IPS-18a (cell line): ENCODE data around the gene NCK2.

Experiments used
- H3K27ac ChIP-seq: one replicate; pipeline ENCODE4 v1.5.1; 2013; ENCODE audit warnings: low read length
- H3K27me3 ChIP-seq: one replicate; pipeline ENCODE4 v1.6.1; 2013; ENCODE audit warnings: mild to moderate bottlenecking, low read length; ENCODE audit not compliant: control insufficient read depth, insufficient read depth
- H3K36me3 ChIP-seq: one replicate; pipeline ENCODE4 v1.6.1; 2013; ENCODE audit warnings: low read depth, low read length; ENCODE audit not compliant: control insufficient read depth
- H3K4me1 ChIP-seq: one replicate; pipeline ENCODE4 v1.6.1; 2013; ENCODE audit warnings: low read depth, low read length; ENCODE audit not compliant: control insufficient read depth
- H3K4me3 ChIP-seq: one replicate; pipeline ENCODE4 v1.5.1; 2013; ENCODE audit warnings: low read length
- H3K9ac ChIP-seq: one replicate; pipeline ENCODE4 v1.6.1; 2013; ENCODE audit warnings: mild to moderate bottlenecking, low read length, moderate library complexity
- H3K9me3 ChIP-seq: one replicate; pipeline ENCODE4 v1.6.1; 2013; ENCODE audit warnings: low read depth, low read length; ENCODE audit not compliant: control insufficient read depth

The NCK2 gene

DNA sequence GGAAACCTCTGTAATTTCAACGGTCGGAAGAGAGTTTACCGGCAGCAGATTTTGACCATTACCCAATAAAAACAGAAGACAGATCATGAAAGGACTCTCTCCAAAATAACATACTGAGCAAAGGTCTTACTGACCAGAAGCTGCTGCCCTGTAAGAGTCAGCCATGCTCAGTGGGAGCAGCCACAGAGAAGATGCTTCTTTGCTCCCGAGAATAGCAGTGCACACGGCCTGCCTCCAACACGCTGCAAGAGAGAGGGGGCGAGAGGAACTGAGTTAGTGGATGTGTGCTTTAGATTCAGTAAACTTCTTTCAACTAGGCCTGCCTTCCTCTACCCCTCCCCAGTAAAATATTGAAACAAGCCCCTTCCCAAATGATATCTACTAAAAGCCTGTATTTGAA lies 103.7 kb downstream of the NCK2 start:
- Histone ChIP-seq H3K36me3 (no peaks in the 10 kb centered on the region), H3K4me1 (peaks cover 6% of the 10 kb centered on the region), H3K27me3 (no peaks in the 10 kb centered on the region), H3K9ac (no peak overlapping the region), H3K27ac (no peak overlapping the region), H3K9me3 (no peaks in the 10 kb centered on the region), H3K4me3 (no peak overlapping the region)

DNA sequence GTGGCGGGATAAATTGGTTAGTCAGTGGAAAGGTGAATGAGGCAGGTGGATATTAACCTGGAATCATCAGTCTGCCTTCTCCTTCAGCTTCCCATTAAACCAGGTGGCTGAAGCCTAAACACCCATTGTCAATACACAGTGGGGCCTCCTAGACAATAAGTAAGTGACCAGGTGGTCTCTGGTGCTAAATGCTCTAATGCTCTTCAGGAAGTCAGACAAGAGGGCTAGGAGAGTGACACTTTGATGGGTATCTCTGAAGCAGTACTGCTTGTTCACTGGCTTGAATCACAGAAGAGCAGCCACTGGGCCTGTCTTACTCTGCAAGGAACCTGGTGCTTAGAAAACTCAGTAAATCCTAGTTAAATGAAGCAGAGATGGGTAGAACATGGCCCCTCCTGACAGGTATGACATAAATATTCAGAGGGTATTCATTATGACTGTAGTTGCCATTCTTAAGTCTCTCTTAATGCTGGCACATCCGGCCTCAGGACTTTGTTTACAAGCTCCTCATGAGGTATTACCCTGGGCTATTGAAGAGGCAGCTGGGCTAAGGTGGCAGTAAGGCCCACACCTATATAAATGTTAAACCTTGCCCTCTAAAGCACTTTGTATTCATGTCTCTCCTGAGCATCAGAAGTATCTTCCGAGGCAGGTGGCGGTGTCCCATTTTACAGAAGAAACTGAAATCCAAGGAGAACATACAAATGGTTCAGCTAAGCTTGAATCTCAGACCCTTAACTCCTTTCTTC lies 104.9 kb downstream of the NCK2 start:
- no peaks in the 10 kb centered on the region for H3K27me3 ChIP-seq
- H3K9ac ChIP-seq = no peak overlapping the region
- H3K27ac ChIP-seq = no peak overlapping the region
- H3K4me3 ChIP-seq = no peak overlapping the region
- H3K36me3 ChIP-seq = no peaks in the 10 kb centered on the region
- peaks cover 8% of the 10 kb centered on the region for H3K4me1 ChIP-seq
- H3K9me3 ChIP-seq = no peaks in the 10 kb centered on the region

DNA sequence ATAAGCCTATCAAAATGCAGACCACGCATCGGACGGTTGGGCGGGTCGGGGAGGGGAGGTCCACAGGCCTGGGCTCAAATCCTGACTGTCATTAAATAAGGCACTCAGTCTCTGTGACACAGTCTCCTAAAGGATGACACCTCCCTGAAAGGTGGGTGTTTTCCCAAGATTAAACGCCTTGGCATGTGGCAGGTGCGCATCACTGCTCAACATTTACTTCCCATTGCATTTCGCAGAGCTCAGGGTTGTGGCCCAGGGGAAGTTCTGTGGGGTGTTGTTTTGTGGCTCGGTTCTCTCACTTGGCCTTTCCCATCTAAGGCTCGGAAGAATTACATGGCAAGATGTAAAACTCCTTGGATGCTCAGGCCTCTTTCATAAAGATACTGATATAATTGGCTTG lies 107.4 kb downstream of the NCK2 start:
- Histone ChIP-seq H3K27ac (no peak overlapping the region), H3K9ac (no peak overlapping the region), H3K4me1 (peaks cover 9% of the 10 kb centered on the region), H3K9me3 (no peaks in the 10 kb centered on the region), H3K4me3 (no peak overlapping the region), H3K27me3 (no peaks in the 10 kb centered on the region), H3K36me3 (no peaks in the 10 kb centered on the region)

DNA sequence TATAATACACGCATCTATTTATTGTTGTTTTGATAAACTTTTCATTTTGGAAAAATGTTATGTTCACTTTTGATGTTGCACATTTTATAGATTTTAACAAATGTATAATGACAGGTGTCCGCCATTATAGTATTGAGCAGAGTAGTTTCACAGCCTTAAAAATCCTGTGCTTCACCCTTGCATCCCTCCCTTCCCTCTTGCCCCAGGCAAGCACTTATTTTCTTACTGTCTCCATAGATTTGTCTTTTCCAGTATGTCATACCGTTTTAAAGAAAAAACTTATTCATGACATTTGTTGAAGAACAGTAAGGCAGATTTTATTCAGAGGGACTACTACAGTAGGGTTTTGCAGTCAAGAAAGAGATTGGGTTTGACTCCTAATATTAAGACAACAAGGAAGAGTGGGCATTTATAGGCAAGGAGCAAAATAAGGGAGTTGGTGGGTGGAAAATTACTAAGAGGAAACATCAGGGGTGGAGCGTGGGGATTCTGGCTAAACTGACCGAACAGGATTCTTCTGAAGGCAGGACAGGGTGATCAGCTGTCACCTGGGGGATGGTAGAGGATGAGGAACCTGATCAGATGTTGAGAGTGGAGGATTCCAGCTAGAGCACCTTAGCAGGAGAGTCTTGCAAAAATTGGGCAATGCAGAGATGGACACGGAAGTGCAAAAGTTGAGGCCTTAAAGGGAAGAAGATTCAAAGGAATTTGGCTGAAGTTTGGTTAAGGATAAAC lies 108.8 kb downstream of the NCK2 start:
- H3K4me1 ChIP-seq = peaks cover 17% of the 10 kb centered on the region
- H3K9me3 ChIP-seq = no peaks in the 10 kb centered on the region
- H3K4me3 ChIP-seq = no peak overlapping the region
- H3K27ac ChIP-seq = no peak overlapping the region
- H3K27me3 ChIP-seq = no peaks in the 10 kb centered on the region
- no peak overlapping the region for H3K9ac ChIP-seq
- H3K36me3 ChIP-seq = no peaks in the 10 kb centered on the region

DNA sequence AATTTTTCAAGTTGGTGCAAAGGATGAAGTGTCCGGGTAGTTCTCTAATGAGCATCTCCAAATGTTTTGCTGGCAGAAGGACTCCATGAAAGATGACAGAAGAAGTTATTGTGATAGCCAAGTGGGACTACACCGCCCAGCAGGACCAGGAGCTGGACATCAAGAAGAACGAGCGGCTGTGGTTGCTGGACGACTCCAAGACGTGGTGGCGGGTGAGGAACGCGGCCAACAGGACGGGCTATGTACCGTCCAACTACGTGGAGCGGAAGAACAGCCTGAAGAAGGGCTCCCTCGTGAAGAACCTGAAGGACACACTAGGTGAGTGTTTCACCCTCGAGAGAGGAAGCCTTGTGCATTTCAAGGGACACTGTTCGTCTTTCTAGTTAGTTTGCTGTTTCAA lies 110.3 kb downstream of the NCK2 start:
- no peak overlapping the region for H3K4me3 ChIP-seq
- no peaks in the 10 kb centered on the region for H3K36me3 ChIP-seq
- H3K9ac ChIP-seq = no peak overlapping the region
- no peaks in the 10 kb centered on the region for H3K27me3 ChIP-seq
- peaks cover 17% of the 10 kb centered on the region for H3K4me1 ChIP-seq
- no peak overlapping the region for H3K27ac ChIP-seq
- H3K9me3 ChIP-seq = no peaks in the 10 kb centered on the region

DNA sequence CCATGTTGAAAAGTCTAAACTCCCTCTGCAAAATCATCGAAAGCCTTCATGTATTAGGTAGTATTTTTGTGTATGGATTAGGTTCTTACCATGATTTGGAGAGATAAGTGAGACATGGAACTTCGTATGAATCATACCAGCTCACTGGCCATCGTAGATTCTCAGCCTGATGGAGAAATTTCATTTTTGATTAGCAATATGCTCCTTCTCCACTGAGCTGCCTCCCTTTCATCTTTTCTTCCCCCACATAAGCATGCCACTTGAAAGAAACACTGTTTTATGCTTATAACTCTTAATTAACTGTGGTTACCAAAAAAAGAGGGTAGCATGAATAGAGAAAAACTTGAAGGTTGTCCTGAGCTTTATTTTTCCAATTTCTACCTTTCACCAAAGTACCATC lies 111.9 kb downstream of the NCK2 start:
- Histone ChIP-seq H3K27ac (no peak overlapping the region), H3K9ac (no peak overlapping the region), H3K4me1 (peaks cover 17% of the 10 kb centered on the region), H3K36me3 (no peaks in the 10 kb centered on the region), H3K9me3 (no peaks in the 10 kb centered on the region), H3K27me3 (no peaks in the 10 kb centered on the region), H3K4me3 (no peak overlapping the region)

DNA sequence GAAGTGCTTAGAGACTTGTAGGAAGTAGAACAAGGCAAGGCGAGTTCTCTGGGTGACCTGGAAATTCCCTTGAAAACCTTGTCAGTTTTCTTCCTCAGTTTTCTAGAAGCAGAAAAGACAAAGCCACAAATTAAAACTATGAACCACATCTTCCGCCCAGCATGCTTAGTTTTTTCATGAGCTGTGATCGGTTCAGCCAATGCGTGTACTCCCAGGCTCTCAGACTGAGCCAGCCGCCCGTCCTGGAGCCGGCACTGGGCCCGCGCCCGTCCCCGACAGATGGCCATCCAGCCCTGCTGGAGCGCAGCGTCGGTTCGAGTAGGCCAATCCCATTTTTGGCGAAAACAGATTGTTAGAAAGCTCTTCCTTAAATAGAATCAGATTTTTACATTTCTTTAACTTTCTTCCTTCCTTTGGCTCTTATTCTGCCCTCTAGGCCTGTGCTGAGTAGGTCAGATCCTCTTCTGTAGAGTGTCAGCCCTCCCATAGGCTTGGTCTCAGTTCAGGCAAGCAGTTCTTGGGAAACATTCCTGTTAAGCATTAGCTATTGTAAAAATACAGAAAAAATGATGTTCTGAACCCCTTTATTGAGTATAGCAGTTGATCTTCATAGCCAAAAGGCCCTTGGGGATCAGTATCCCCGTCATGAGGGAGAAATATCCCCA lies 112.5 kb downstream of the NCK2 start:
- no peaks in the 10 kb centered on the region for H3K36me3 ChIP-seq
- no peak overlapping the region for H3K27ac ChIP-seq
- H3K9ac ChIP-seq = no peak overlapping the region
- H3K4me1 ChIP-seq = peaks cover 17% of the 10 kb centered on the region
- no peaks in the 10 kb centered on the region for H3K27me3 ChIP-seq
- H3K4me3 ChIP-seq = no peak overlapping the region
- H3K9me3 ChIP-seq = no peaks in the 10 kb centered on the region

DNA sequence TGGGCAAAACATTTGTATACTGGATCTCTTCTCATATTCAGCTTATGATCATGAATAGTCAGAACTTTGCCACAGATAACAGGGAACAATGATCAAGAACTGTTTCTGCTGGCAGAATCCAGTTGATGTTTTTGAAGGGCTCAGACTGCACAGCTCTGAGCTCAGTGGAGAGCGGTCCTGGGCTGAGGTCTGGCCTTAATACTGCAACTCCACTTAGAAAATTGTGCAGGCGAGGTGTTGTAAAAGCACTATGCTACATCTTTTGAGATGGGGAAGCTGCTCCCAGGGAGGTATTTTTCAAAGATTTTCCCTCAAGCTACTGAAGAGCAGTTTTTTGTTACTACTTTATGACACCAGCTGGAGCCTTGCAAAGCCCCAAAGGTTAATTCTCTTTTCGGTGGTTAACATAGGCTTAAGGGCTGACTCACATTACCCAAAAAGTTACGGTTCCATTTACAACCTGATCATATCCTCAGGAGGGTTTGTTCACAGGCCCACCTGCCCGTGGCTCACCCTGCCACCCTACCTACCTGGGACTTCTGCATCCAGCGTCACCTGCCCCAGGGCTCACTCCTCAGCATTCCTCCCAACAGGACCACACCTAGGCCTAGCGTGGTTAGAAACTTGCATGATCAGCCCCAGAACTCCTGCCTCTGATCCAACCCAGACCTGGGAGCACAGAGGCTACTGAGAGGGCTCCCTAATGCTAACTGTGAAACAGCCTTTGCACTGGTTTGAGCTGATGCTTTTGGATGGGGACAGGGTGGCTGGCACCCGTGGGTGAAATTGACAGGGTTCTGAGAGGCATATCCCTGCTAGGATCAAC lies 114.4 kb downstream of the NCK2 start:
- Histone ChIP-seq H3K4me1 (peaks cover 10% of the 10 kb centered on the region), H3K4me3 (no peak overlapping the region), H3K27me3 (no peaks in the 10 kb centered on the region), H3K36me3 (no peaks in the 10 kb centered on the region), H3K9me3 (no peaks in the 10 kb centered on the region), H3K9ac (no peak overlapping the region), H3K27ac (no peak overlapping the region)

DNA sequence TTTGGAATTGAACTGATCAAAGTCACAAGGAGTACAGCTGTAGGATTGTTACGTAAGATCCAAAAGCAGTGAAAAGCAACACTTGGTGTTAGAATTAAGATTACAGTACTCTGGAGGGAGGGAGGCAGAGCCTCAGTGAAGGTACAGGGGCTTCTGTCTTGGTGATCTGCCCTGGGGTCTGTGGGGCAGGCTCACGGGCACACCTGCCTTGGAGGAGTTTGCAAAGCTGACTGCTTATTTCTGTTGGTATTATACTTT lies 114.9 kb downstream of the NCK2 start:
- Histone ChIP-seq H3K9ac (no peak overlapping the region), H3K36me3 (no peaks in the 10 kb centered on the region), H3K27me3 (no peaks in the 10 kb centered on the region), H3K27ac (no peak overlapping the region), H3K4me1 (peaks cover 10% of the 10 kb centered on the region), H3K4me3 (no peak overlapping the region), H3K9me3 (no peaks in the 10 kb centered on the region)

DNA sequence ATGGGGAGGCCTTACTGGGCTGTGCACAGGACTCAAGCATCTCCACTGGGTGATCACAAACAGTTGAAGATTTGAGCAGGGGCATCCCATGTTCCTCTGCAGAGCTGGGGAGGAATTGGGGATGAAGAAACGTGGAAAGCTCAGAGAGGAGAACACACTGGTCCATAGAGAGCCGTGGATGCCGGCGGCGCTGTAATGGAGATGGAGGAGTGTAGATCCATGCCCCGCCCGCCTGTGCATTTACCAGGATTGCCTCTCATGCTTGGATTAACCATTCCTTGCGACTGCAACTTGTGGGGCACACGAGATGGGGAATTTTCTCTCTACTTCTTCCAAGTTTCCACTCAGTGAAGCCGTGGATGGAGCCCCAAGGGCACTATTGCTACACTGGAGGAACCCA lies 115.9 kb downstream of the NCK2 start:
- H3K9me3 ChIP-seq = no peaks in the 10 kb centered on the region
- no peaks in the 10 kb centered on the region for H3K36me3 ChIP-seq
- no peak overlapping the region for H3K4me3 ChIP-seq
- peaks cover 10% of the 10 kb centered on the region for H3K4me1 ChIP-seq
- no peaks in the 10 kb centered on the region for H3K27me3 ChIP-seq
- no peak overlapping the region for H3K9ac ChIP-seq
- no peak overlapping the region for H3K27ac ChIP-seq

DNA sequence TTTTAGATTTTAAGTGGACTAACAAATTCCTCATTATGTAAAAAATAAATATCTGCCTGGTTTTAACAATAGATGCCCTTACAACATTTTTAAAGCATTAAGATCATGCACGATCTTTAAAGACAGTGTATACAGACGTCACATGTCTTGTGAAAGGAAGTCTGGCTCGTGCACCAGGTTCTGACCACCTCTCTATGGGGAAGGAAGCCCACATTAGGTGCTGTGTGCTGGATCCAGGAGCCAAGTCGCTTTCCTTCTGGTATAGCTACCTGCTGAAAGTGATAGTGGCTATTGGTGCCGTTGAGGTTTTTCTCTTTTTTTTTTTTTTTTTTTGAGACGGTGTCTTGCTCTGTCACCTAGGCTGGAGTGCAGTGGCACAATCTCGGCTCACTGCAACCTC lies 116.5 kb downstream of the NCK2 start:
- Histone ChIP-seq H3K36me3 (no peaks in the 10 kb centered on the region), H3K9me3 (no peaks in the 10 kb centered on the region), H3K27ac (no peak overlapping the region), H3K4me1 (peaks cover 10% of the 10 kb centered on the region), H3K4me3 (no peak overlapping the region), H3K27me3 (no peaks in the 10 kb centered on the region), H3K9ac (no peak overlapping the region)
